HCT116 (cell line): Measurements from ENCODE around the gene BRMS1L. TPM values are rescaled to one million over a fixed set of nuclear protein-coding genes. Genes with fewer than 3 reads are reported as not detected.

ENCODE experiments used
- ATAC-seq: fragments of 200-7000 bp; cut with Tn5 transposase; 2 replicates; pipeline ENCODE4 v1.9.1; 2020; ENCODE audit warnings: mild to moderate bottlenecking, moderate library complexity
- BruUV-seq: library from RNA; stranded (reverse); fragments of 400-500 nt; replicated peaks from 2 replicates; lab custom pipeline; 2021; lab: Mats Ljungman, UMichigan
- CTCF ChIA-PET: fragments of 300-600 bp; sonication (Branson Sonifier 250); formaldehyde crosslinking; loops from one replicate; lab custom pipeline; 2021; ENCODE audit warnings: antibody characterized with exemption; lab: Charles Lee
- POLR2A ChIA-PET: fragments of 300-600, 350-600 bp; sonication (Branson Sonifier 250); formaldehyde crosslinking; loops from one replicate; lab custom pipeline; 2021; ENCODE audit warnings: antibody characterized with exemption; lab: Charles Lee
- RAD21 ChIA-PET, 2 experiments: fragments of 300-600 bp; sonication (Branson Sonifier 250); formaldehyde crosslinking; loops; one replicate each; lab custom pipeline; 2023; ENCODE audit warnings: low total read pairs in 2 of 2; ENCODE audit not compliant: uncharacterized antibody in 2 of 2, unreplicated experiment in 2 of 2, low non-redundant PET in 1 of 2; lab: Charles Lee
- DNase-seq: peaks from one replicate; pipeline ENCODE4 v3.0.0-alpha.2; 2010; ENCODE audit warnings: low read depth, low spot score
- H2AFZ ChIP-seq: fragments of 200-600 bp; shearing (Covaris generic), sonication (generic); 2 replicates; pipeline ENCODE4 v1.6.1; 2017; ENCODE audit warnings: low read depth, mixed run types, mixed read lengths, antibody characterized with exemption, low read length; ENCODE audit not compliant: poor library complexity, severe bottlenecking
- H3K27ac ChIP-seq: 2 replicates; pipeline ENCODE4 v1.5.1; 2012; ENCODE audit warnings: low read depth, low read length
- H3K27me3 ChIP-seq: fragments of 200-600 bp; sonication (generic); 2 replicates; pipeline ENCODE4 v1.6.1; 2016; ENCODE audit warnings: mixed run types, low read length, mixed read lengths; ENCODE audit not compliant: insufficient read depth
- H3K36me3 ChIP-seq, 2 experiments: fragments of 200-500 bp in 1 of 2; fragments of 200-600 bp in 1 of 2; sonication (Bioruptor generic) in 1 of 2; sonication (generic) in 1 of 2; 2 replicates each; pipeline versions ENCODE4 v1.5.1 to v1.6.1; 2014 to 2016; ENCODE audit warnings: low read length in 2 of 2, inconsistent platforms in 1 of 2, mixed read lengths in 1 of 2, mixed run types in 1 of 2; ENCODE audit not compliant: insufficient read depth in 2 of 2, control insufficient read depth in 1 of 2
- H3K4me1 ChIP-seq, 2 experiments: fragments of 200-600 bp in 1 of 2; sonication (generic) in 1 of 2; 2 replicates each; pipeline versions ENCODE4 v1.5.1 to v1.6.1; 2012 to 2017; ENCODE audit warnings: low read length in 2 of 2, inconsistent platforms in 1 of 2, mild to moderate bottlenecking in 1 of 2, mixed read lengths in 1 of 2, mixed run types in 1 of 2, moderate library complexity in 1 of 2; ENCODE audit not compliant: insufficient read depth in 2 of 2, control insufficient read depth in 1 of 2
- H3K4me2 ChIP-seq: fragments of 200-600 bp; sonication (generic); 2 replicates; pipeline ENCODE4 v1.6.1; 2017; ENCODE audit warnings: mixed run types, low read length, mixed read lengths
- H3K4me3 ChIP-seq, 2 experiments: fragments of 200-600 bp in 1 of 2; sonication (generic) in 1 of 2; replicated peaks in 1 of 2; 2 replicates each; pipeline ENCODE4 v1.5.1; 2011 to 2016; ENCODE audit warnings: low read length in 2 of 2, control low read depth in 1 of 2, low read depth in 1 of 2, mild to moderate bottlenecking in 1 of 2, mixed read lengths in 1 of 2, mixed run types in 1 of 2
- H3K79me2 ChIP-seq: fragments of 200-600 bp; sonication (generic); 2 replicates; pipeline ENCODE4 v1.6.1; 2017; ENCODE audit warnings: mild to moderate bottlenecking, mixed run types, low read length, moderate library complexity, mixed read lengths; ENCODE audit not compliant: insufficient read depth
- H3K9ac ChIP-seq: fragments of 200-600 bp; sonication (generic); 2 replicates; pipeline ENCODE4 v1.6.1; 2016; ENCODE audit warnings: low read length, mixed read lengths
- H3K9me2 ChIP-seq: fragments of 200-600 bp; sonication (generic), shearing (Covaris generic); 2 replicates; pipeline ENCODE4 v1.6.1; 2017; ENCODE audit warnings: mixed run types, mild to moderate bottlenecking, moderate library complexity; ENCODE audit not compliant: insufficient read depth
- H3K9me3 ChIP-seq, 2 experiments: fragments of 200-500 bp in 1 of 2; fragments of 200-600 bp in 1 of 2; sonication (Bioruptor generic) in 1 of 2; sonication (generic) in 1 of 2; 2 replicates each; pipeline ENCODE4 v1.6.1; 2014 to 2017; ENCODE audit warnings: low read length in 2 of 2, mixed read lengths in 2 of 2, inconsistent platforms in 1 of 2, low read depth in 1 of 2, mild to moderate bottlenecking in 1 of 2, mixed run types in 1 of 2, moderate library complexity in 1 of 2; ENCODE audit not compliant: control insufficient read depth in 1 of 2, insufficient read depth in 1 of 2
- H4K20me1 ChIP-seq: fragments of 200-600 bp; sonication (generic), shearing (Covaris generic); 2 replicates; pipeline ENCODE4 v1.6.1; 2017; ENCODE audit warnings: mixed run types, mild to moderate bottlenecking, moderate library complexity; ENCODE audit not compliant: insufficient read depth
- CBX3 ChIP-seq: IDR thresholded peaks from 2 replicates; pipeline ENCODE4 v1.6.1; 2012; ENCODE audit warnings: low read depth
- CEBPB ChIP-seq: IDR thresholded peaks from 2 replicates; pipeline ENCODE4 v1.6.1; 2012; ENCODE audit warnings: low read depth
- EZH2 ChIP-seq: fragments of 200-600 bp; sonication (generic); IDR thresholded peaks from 2 replicates; pipeline ENCODE4 v1.6.1; 2017; ENCODE audit warnings: antibody characterized with exemption, mixed run types
- FOSL1 ChIP-seq: IDR thresholded peaks from 2 replicates; pipeline ENCODE4 v1.6.1; 2012; ENCODE audit warnings: low read depth
- RAD21 ChIP-seq: IDR thresholded peaks from 2 replicates; pipeline ENCODE4 v1.6.1; 2012; ENCODE audit warnings: low read depth, mild to moderate bottlenecking
- REST ChIP-seq: IDR thresholded peaks from 2 replicates; pipeline ENCODE4 v1.6.1; 2012; ENCODE audit warnings: low read depth
- SP1 ChIP-seq: IDR thresholded peaks from 2 replicates; pipeline ENCODE4 v1.6.1; 2012; ENCODE audit warnings: low read depth
- TCF7L2 ChIP-seq: IDR thresholded peaks from 2 replicates; pipeline ENCODE4 v1.7.0; 2011; ENCODE audit warnings: borderline replicate concordance, inconsistent platforms; ENCODE audit not compliant: insufficient read depth, insufficient read length; ENCODE audit errors: extremely low read depth
- ZBTB33 ChIP-seq: IDR thresholded peaks from 2 replicates; pipeline ENCODE4 v1.6.1; 2011; ENCODE audit warnings: mild to moderate bottlenecking, low read length, moderate library complexity; ENCODE audit not compliant: insufficient replicate concordance; ENCODE audit errors: extremely low read depth
- intact Hi-C: fragments of 100-400 bp; cut with micrococcal nuclease; formaldehyde crosslinking; loops from 2 replicates; pipeline ENCODE4 v1.10.0; 2022
- total RNA-seq: library from RNA; stranded (reverse); gene quantifications from one replicate; pipeline ENCODE4 v1.2.1, GENCODE V29; 2021; ENCODE audit not compliant: unreplicated experiment
- TF ChIP-seq, protein P1 (sequence below): IDR thresholded peaks from 2 replicates; pipeline ENCODE4 v1.6.1; 2012
- TF ChIP-seq, protein P2 (sequence below), 3 experiments: fragments of 200-600 bp in 1 of 3; sonication (generic) in 1 of 3; IDR thresholded peaks in 2 of 3; conservative IDR thresholded peaks in 1 of 3; 2 replicates each; pipeline ENCODE4 v1.5.1; 2012 to 2017; ENCODE audit warnings: low read depth in 2 of 3, low read length in 2 of 3, antibody characterized with exemption in 1 of 3, borderline replicate concordance in 1 of 3, control low read depth in 1 of 3, mild to moderate bottlenecking in 1 of 3, mixed read lengths in 1 of 3, mixed run types in 1 of 3, moderate library complexity in 1 of 3; ENCODE audit not compliant: insufficient read depth in 1 of 3
- TF ChIP-seq, protein P3 (sequence below): IDR thresholded peaks from 2 replicates; pipeline ENCODE4 v1.6.1; 2012

BRMS1L gene
- total RNA-seq, 1 experiment from 2014 or later, result 6.2 TPM

GRCh38 chr14:35818346-35819115 lies 7.6 kb upstream of the BRMS1L start:
- no peak overlapping the region for H3K4me3 ChIP-seq
- ChIA-PET POLR2A (interaction anchor here (1.7 to 2.0 kb wide), 2 partner anchors 8 to 10 kb away, joined by 6 to 10 read pairs; partner anchors contain the start of genes BRMS1L and RALGAPA1), CTCF (interaction anchor here (1.0 to 2.7 kb wide), 9 partner anchors 8 to 1487 kb away, joined by 3 to 14 read pairs (median 5); partner anchors contain the start of genes BRMS1L and RALGAPA1)
- H2AFZ ChIP-seq, result no peak overlapping the region
- no peaks in the 10 kb centered on the region for H3K36me3 ChIP-seq
- no peak overlapping the region for H3K4me2 ChIP-seq
- intact Hi-C loops, result loop anchor here (5.0 to 10.0 kb wide), 2 partner anchors 396 to 694 kb away; partner anchors contain the start of genes PPP2R3C and PRORP
- H3K27ac ChIP-seq, result no peak overlapping the region
- no peaks in the 10 kb centered on the region for H3K27me3 ChIP-seq
- H4K20me1 ChIP-seq, result no peaks in the 10 kb centered on the region
- peaks cover 0 to 6% of the 10 kb centered on the region in 2 experiments; a peak in 1 of 4 replicates for H3K4me1 ChIP-seq
- H3K9me2 ChIP-seq, result no peaks in the 10 kb centered on the region
- BruUV-seq, result no TSS peak
- TF ChIP-seq REST (no peak), CEBPB (no peak), TCF7L2 (no peak), CBX3 (no peak), RAD21 (peak; percentile 77), SP1 (no peak), FOSL1 (no peak), ZBTB33 (no peak), EZH2 (no peak)
- TF ChIP-seq, protein P1, sequence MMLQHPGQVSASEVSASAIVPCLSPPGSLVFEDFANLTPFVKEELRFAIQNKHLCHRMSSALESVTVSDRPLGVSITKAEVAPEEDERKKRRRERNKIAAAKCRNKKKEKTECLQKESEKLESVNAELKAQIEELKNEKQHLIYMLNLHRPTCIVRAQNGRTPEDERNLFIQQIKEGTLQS, result no peak
- TF ChIP-seq, protein P2, sequence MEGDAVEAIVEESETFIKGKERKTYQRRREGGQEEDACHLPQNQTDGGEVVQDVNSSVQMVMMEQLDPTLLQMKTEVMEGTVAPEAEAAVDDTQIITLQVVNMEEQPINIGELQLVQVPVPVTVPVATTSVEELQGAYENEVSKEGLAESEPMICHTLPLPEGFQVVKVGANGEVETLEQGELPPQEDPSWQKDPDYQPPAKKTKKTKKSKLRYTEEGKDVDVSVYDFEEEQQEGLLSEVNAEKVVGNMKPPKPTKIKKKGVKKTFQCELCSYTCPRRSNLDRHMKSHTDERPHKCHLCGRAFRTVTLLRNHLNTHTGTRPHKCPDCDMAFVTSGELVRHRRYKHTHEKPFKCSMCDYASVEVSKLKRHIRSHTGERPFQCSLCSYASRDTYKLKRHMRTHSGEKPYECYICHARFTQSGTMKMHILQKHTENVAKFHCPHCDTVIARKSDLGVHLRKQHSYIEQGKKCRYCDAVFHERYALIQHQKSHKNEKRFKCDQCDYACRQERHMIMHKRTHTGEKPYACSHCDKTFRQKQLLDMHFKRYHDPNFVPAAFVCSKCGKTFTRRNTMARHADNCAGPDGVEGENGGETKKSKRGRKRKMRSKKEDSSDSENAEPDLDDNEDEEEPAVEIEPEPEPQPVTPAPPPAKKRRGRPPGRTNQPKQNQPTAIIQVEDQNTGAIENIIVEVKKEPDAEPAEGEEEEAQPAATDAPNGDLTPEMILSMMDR (IDR thresholded peaks at IDR 0.05 in 2 of 3, conservative IDR thresholded peaks at IDR 0.05 in 1 of 3; ENCODE audit: borderline replicate concordance in 1 of 3, insufficient read depth in 1 of 3, low read depth in 2 of 3, low read length in 2 of 3), result peak; percentile 42 to 69 (median 59); a peak in 5 of 6 replicates
- TF ChIP-seq, protein P3, sequence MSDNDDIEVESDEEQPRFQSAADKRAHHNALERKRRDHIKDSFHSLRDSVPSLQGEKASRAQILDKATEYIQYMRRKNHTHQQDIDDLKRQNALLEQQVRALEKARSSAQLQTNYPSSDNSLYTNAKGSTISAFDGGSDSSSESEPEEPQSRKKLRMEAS, result no peak
- TF ChIP-seq, all 23 proteins: peak for 2
- Histone ChIP-seq H3K79me2 (no peaks in the 10 kb centered on the region), H3K9me3 (no peaks in the 10 kb centered on the region), H3K9ac (no peak overlapping the region)
- ATAC-seq (no peak; the same call in none of the 2 replicates), DNase-seq (no peak)
- RAD21 ChIA-PET, result no interaction called here
